GM12801 (cell line): ENCODE results near the gene CD164L2.

Source experiments
- TF ChIP-seq, protein P1 (sequence below): IDR thresholded peaks from one replicate; pipeline ENCODE4 v1.5.1; 2011; ENCODE audit warnings: control low read depth; ENCODE audit not compliant: insufficient read length; ENCODE audit errors: extremely low read depth

The CD164L2 gene

DNA sequence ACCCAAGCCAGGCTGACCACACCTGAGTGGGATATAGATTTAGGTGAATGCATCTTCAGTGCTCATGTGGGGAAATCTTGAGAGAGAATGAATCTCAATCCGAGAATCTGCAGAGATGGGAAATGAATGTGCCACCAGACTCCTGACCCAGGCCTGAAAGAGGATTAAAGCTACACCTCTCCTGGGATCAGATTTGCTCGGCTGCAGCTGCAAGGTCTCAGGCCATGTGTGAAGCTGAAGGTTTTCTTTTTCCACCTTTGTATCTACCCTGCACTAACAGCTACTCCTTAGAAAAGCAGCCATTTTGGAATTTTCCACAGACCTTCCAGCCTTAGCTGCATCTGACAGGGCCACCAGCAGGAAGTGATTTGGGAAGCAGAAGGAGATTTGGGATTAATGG, 27.6 kb upstream of the CD164L2 start:
- TF ChIP-seq, protein P1, sequence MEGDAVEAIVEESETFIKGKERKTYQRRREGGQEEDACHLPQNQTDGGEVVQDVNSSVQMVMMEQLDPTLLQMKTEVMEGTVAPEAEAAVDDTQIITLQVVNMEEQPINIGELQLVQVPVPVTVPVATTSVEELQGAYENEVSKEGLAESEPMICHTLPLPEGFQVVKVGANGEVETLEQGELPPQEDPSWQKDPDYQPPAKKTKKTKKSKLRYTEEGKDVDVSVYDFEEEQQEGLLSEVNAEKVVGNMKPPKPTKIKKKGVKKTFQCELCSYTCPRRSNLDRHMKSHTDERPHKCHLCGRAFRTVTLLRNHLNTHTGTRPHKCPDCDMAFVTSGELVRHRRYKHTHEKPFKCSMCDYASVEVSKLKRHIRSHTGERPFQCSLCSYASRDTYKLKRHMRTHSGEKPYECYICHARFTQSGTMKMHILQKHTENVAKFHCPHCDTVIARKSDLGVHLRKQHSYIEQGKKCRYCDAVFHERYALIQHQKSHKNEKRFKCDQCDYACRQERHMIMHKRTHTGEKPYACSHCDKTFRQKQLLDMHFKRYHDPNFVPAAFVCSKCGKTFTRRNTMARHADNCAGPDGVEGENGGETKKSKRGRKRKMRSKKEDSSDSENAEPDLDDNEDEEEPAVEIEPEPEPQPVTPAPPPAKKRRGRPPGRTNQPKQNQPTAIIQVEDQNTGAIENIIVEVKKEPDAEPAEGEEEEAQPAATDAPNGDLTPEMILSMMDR = no peak

DNA sequence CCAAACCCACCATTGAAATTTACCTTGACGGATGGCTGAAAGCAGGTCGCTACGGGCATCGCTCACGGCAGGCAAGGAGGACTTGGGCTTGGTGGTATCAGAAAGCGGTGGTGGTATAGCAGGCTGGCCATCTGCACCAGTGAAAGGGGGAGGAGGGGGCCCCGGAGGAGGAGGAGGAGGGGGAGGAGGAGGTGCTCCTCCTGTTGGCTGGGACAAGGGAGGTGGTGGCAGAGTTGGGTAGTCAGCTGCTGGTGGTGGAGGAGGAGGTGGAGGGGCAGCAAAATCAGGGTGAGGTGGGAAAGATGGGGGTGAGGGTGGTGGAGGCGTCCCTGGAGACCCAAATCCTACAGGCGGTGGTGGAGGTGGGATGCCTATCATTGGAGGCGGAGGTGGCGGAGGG, 26.5 kb upstream of the CD164L2 start:
- TF ChIP-seq, protein P1 = no peak

DNA sequence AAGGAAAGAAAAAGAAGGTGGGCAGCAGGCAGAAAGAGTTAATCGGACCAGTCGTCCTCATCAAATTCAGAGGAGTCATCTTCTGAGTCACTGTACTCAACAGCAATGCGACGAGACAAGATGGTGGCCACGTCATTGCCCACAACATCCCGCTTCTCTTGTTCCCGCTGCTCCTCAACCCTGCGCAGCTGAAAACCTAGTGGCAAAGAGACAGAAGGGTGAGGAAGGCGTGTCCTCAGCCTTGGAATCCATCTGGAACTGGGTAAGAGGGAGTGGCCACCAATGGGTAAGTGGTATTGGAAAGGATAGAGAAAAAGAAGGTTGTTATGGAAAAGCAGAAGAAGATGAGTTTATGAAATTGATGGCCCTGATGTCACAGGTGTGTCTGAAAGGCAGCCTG, 25.0 kb upstream of the CD164L2 start:
- TF ChIP-seq, protein P1 = no peak

DNA sequence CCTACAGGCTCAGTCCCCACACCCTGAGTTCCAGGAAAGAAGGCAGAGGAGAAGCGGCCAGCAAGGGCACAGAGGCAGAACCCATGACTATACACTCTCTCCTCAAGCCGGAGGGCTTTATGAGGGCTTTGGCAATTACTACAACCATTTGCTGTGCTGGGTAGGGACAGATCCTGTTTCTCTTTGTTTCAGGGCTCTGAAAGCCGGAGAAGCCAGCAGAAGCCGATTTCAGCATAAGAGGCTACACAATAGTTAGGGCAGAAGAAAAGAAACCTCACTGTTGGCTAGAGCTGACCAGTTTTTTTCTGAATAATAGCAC, 23.2 kb upstream of the CD164L2 start:
- TF ChIP-seq, protein P1 = no peak

DNA sequence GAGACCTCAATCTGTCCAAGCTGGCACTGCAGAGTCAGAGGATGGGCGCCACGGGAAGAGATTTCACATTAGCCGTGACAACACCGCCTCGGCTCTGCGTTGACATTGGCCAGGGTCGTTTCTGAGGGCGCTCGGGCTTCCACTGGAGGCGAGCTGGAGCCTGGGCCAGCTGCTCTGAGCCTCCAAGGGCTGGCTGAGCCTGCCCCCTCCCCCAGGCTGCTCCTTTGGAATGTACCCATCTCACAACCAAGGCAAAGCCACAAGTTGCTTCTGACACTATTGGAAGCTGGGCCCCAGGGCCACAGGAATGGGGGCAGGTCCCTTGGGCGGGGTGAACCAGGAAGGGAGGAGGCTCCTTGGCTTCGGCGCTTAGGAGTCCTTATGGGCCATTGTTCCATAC, 21.9 kb upstream of the CD164L2 start:
- TF ChIP-seq, protein P1 = no peak

DNA sequence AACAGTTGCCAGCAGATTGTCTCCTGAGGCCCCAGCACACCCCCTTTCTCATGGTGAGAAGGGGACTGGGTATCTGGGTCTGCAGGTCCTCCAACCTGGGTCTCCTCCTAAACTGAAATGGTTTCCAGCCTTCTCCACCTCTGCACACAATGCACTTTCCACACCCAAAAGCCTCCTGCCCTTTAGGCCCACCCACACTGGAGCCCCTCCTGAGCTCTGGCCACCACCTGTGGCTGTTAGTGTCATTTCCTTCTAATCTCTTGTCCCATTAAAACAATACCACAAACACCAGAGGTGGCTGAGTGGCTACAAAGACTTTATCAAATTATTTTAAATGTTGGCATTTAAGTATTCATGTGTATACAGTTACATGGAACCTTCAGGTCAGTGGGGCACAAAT, 20.8 kb upstream of the CD164L2 start:
- TF ChIP-seq, protein P1 = no peak

DNA sequence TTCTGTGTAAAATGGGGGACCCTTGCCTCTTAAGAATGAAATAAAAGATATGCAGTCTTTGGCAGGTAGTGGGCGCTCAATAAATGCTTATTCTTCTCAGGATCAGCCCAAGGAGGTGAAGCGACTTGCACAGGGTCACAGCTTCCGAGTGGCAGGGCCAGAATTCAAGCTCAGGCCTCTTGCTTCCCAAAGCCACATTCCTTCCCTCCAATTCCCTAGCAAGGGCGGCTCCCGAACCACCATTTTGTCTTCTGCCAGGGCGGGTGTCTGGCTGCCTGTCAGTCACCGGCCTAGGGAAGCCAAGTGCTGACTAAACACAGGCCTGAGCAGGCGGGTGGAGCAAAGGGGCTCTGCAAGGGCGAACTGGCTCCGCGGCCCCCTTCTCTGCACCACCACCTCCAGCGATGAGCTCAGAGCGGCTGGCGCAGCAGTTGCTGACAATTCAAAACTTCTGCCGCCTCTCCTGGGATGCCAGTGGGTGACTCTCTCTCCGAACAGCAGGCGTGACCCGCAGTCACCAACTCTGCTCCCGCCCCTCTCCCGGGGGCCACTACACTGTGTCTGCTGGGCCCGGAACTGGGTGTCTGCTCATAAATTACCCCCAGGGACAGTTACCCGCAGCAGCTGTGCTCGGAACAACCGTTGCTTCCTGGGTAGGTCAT, 20.1 kb upstream of the CD164L2 start:
- TF ChIP-seq, protein P1 = no peak
